GM18861 (cell line): ENCODE results near the gene GUCA2A.
"Not testable (repeated sequence)": the region's sequence is repeated elsewhere in the genome, so short reads cannot be mapped to it uniquely, and the experiment has no call there.

Source experiments
- ATAC-seq: cut with Tn5 transposase; IDR thresholded peaks from one replicate; pipeline ENCODE4 v1.9.1; 2021; ENCODE audit not compliant: unreplicated experiment

GUCA2A gene

GRCh38 chr1:42164551-42165420 lies at the start of gene GUCA2A:
Gene GUCA2A, minus strand, starts transcription at chr1:42164745. Its CDS starts 33 bp downstream, at chr1:42164712.
- no peak for ATAC-seq

- no peak for ATAC-seq
These were observed 46.7 kb upstream of the GUCA2A start for GRCh38 chr1:42211224-42211623.

- ATAC-seq = no peak
These were observed 46.0 kb upstream of the GUCA2A start for GRCh38 chr1:42210421-42211133.

- no peak for ATAC-seq
These were observed 45.1 kb upstream of the GUCA2A start for GRCh38 chr1:42209526-42210251.

GRCh38 chr1:42206930-42207329 lies 42.4 kb upstream of the GUCA2A start:
- ATAC-seq = not testable (repeated sequence)

GRCh38 chr1:42206164-42206563 lies 41.6 kb upstream of the GUCA2A start:
- ATAC-seq = no peak

- ATAC-seq = no peak
These were observed 37.4 kb upstream of the GUCA2A start for GRCh38 chr1:42201986-42202385.

- no peak for ATAC-seq
These were observed 33.7 kb upstream of the GUCA2A start for GRCh38 chr1:42198251-42198650.

- no peak for ATAC-seq
These were observed 31.3 kb upstream of the GUCA2A start for GRCh38 chr1:42195841-42196240.

- ATAC-seq = no peak
These were observed 27.6 kb upstream of the GUCA2A start for GRCh38 chr1:42192106-42192505.

- no peak for ATAC-seq
These were observed 26.8 kb upstream of the GUCA2A start for GRCh38 chr1:42191319-42191718.

- ATAC-seq = no peak
These were observed 25.6 kb upstream of the GUCA2A start for GRCh38 chr1:42189931-42190853.

GRCh38 chr1:42186152-42186551 lies 21.6 kb upstream of the GUCA2A start:
- no peak for ATAC-seq

GRCh38 chr1:42184616-42185015 lies 20.1 kb upstream of the GUCA2A start:
- no peak for ATAC-seq

- no peak for ATAC-seq
These were observed 19.4 kb upstream of the GUCA2A start for GRCh38 chr1:42183957-42184268.

- no peak for ATAC-seq
These were observed 18.8 kb upstream of the GUCA2A start for GRCh38 chr1:42183210-42183956.

GRCh38 chr1:42181687-42182086 lies 17.1 kb upstream of the GUCA2A start:
- no peak for ATAC-seq

- no peak for ATAC-seq
These were observed 15.4 kb upstream of the GUCA2A start for GRCh38 chr1:42179900-42180329.

- no peak for ATAC-seq
These were observed 14.7 kb upstream of the GUCA2A start for GRCh38 chr1:42179275-42179674.

GRCh38 chr1:42178249-42178648 lies 13.7 kb upstream of the GUCA2A start:
- ATAC-seq = no peak
